NCI-H2196 (cell line): ENCODE measurements around the gene USP12.
"Not testable (repeated sequence)": the region's sequence is repeated elsewhere in the genome, so short reads cannot be mapped to it uniquely, and the experiment has no call there.

ENCODE experiments used
- DNase-seq: peaks from one replicate; lab custom pipeline; 2025; ENCODE audit not compliant: unreplicated experiment; lab: John Stamatoyannopoulos, UW

Gene USP12

GRCh38 chr13:27171244-27171826 is at the start of gene USP12:
Gene USP12, minus strand, starts transcription at chr13:27171811. Its CDS starts 172 bp downstream, at chr13:27171639.
- DNase-seq: no peak

GRCh38 chr13:27219611-27220010 is 48.0 kb upstream of the USP12 start:
- DNase-seq: no peak

GRCh38 chr13:27218861-27219260 is 47.2 kb upstream of the USP12 start:
- not testable (repeated sequence) for DNase-seq

- not testable (repeated sequence) for DNase-seq
Measured at GRCh38 chr13:27217791-27218190, 46.2 kb upstream of the USP12 start.

GRCh38 chr13:27213386-27213785 is 41.8 kb upstream of the USP12 start:
- DNase-seq: not testable (repeated sequence)

GRCh38 chr13:27211771-27212364 is 40.3 kb upstream of the USP12 start:
- no peak for DNase-seq

GRCh38 chr13:27211271-27211670 is 39.7 kb upstream of the USP12 start:
- DNase-seq: no peak

- DNase-seq: no peak
Measured at GRCh38 chr13:27208514-27208913, 36.9 kb upstream of the USP12 start.

GRCh38 chr13:27203854-27204253 is 32.2 kb upstream of the USP12 start:
- DNase-seq: no peak

- no peak for DNase-seq
Measured at GRCh38 chr13:27203186-27203585, 31.6 kb upstream of the USP12 start.

GRCh38 chr13:27201661-27202060 is 30.1 kb upstream of the USP12 start:
- DNase-seq: no peak

- DNase-seq: no peak
Measured at GRCh38 chr13:27200413-27201070, 28.9 kb upstream of the USP12 start.

- DNase-seq: no peak
Measured at GRCh38 chr13:27199696-27200095, 28.1 kb upstream of the USP12 start.

GRCh38 chr13:27199211-27199610 is 27.6 kb upstream of the USP12 start:
- no peak for DNase-seq

- no peak for DNase-seq
Measured at GRCh38 chr13:27194895-27195764, 23.5 kb upstream of the USP12 start.

- no peak for DNase-seq
Measured at GRCh38 chr13:27194209-27194608, 22.6 kb upstream of the USP12 start.

- DNase-seq: no peak
Measured at GRCh38 chr13:27193496-27193895, 21.9 kb upstream of the USP12 start.

GRCh38 chr13:27192973-27193372 is 21.4 kb upstream of the USP12 start:
- no peak for DNase-seq

- not testable (repeated sequence) for DNase-seq
Measured at GRCh38 chr13:27192367-27192766, 20.8 kb upstream of the USP12 start.

GRCh38 chr13:27189192-27189591 is 17.6 kb upstream of the USP12 start:
- no peak for DNase-seq

GRCh38 chr13:27188239-27188638 is 16.6 kb upstream of the USP12 start:
- DNase-seq: no peak

GRCh38 chr13:27186295-27186694 is 14.7 kb upstream of the USP12 start:
- DNase-seq: no peak
